Hepatocyte (in vitro differentiated cells): ENCODE measurements around the gene SEPHS2. TPM values are rescaled to one million over a fixed set of nuclear protein-coding genes. Genes with fewer than 3 reads are reported as not detected.

Source experiments
- DNase-seq: peaks from one replicate; pipeline ENCODE4 v3.0.0-alpha.2; 2016; ENCODE audit warnings: low spot score
- H2AFZ ChIP-seq: fragments of 200-600 bp; sonication (generic); 2 replicates; pipeline ENCODE4 v1.6.0; 2016; ENCODE audit warnings: antibody characterized with exemption, mild to moderate bottlenecking
- H3K27ac ChIP-seq: fragments of 200-600 bp; sonication (generic); 2 replicates; pipeline ENCODE4 v1.5.1; 2016; ENCODE audit warnings: mild to moderate bottlenecking
- H3K27me3 ChIP-seq: fragments of 200-600 bp; sonication (generic); 2 replicates; pipeline ENCODE4 v1.6.1; 2016
- H3K36me3 ChIP-seq: fragments of 200-600 bp; sonication (generic); replicated peaks from 2 replicates; pipeline ENCODE4 v1.5.1; 2016; ENCODE audit warnings: low read depth; ENCODE audit not compliant: insufficient read depth
- H3K4me1 ChIP-seq: fragments of 200-600 bp; sonication (generic); 2 replicates; pipeline ENCODE4 v1.5.1; 2016; ENCODE audit warnings: mild to moderate bottlenecking, moderate library complexity; ENCODE audit not compliant: insufficient read depth
- H3K4me2 ChIP-seq: fragments of 200-600 bp; sonication (generic); 2 replicates; pipeline ENCODE4 v1.6.0; 2016
- H3K4me3 ChIP-seq: fragments of 200-600 bp; sonication (generic); 2 replicates; pipeline ENCODE4 v1.5.1; 2016; ENCODE audit warnings: mild to moderate bottlenecking
- H3K79me2 ChIP-seq: fragments of 200-600 bp; sonication (generic); 2 replicates; pipeline ENCODE4 v1.6.0; 2017; ENCODE audit warnings: mild to moderate bottlenecking
- H3K9me2 ChIP-seq: fragments of 200-600 bp; sonication (generic); replicated peaks from 2 replicates; pipeline ENCODE4 v1.6.0; 2017; ENCODE audit warnings: mild to moderate bottlenecking; ENCODE audit not compliant: insufficient read depth
- H3K9me3 ChIP-seq: fragments of 200-600 bp; sonication (generic); 2 replicates; pipeline ENCODE4 v1.5.1; 2016; ENCODE audit warnings: low read depth, mild to moderate bottlenecking
- H4K20me1 ChIP-seq: fragments of 200-600 bp; sonication (generic); 2 replicates; pipeline ENCODE4 v1.6.0; 2016; ENCODE audit warnings: mild to moderate bottlenecking; ENCODE audit not compliant: insufficient read depth, poor library complexity, severe bottlenecking
- EZH2 ChIP-seq: fragments of 200-600 bp; sonication (generic); IDR thresholded peaks from 2 replicates; pipeline ENCODE4 v1.6.1; 2016; ENCODE audit warnings: antibody characterized with exemption, mild to moderate bottlenecking, borderline replicate concordance
- EZH2phosphoT487 ChIP-seq: fragments of 200-600 bp; sonication (generic); IDR thresholded peaks from one replicate; pipeline ENCODE4 v1.6.1; 2018; ENCODE audit warnings: antibody characterized with exemption, mild to moderate bottlenecking, low read depth, moderate library complexity; ENCODE audit not compliant: unreplicated experiment, severe bottlenecking
- WGBS: methylation state at CpG from one replicate; pipeline ENCODE4 v1.1.6; 2016; ENCODE audit warnings: low lambda C conversion rate; ENCODE audit errors: missing lambda C conversion rate; 5-methylcytosine and 5-hydroxymethylcytosine counted together
- polyA plus RNA-seq: library from polyadenylated mRNA; unstranded; fragments of >200 nt; fragmentation: Nextera tagmentation; extraction: Ambion mirVana; gene quantifications from 2 replicates; pipeline ENCODE4 v1.2.1, GENCODE V29; 2016
- total RNA-seq: library from RNA; depleted of rRNA; stranded (reverse); fragments of >200 nt; gene quantifications from 2 replicates; pipeline ENCODE4 v1.2.3, GENCODE V29; 2014
- TF ChIP-seq, protein P1 (sequence below): fragments of 200-600 bp; sonication (generic); IDR thresholded peaks from 2 replicates; pipeline ENCODE4 v1.5.1; 2016; ENCODE audit warnings: antibody characterized with exemption, mild to moderate bottlenecking; ENCODE audit not compliant: poor library complexity

The SEPHS2 gene
- total and polyA plus RNA-seq, 2 experiments from 2014 or later: 36.1 to 81.0 TPM

DNA sequence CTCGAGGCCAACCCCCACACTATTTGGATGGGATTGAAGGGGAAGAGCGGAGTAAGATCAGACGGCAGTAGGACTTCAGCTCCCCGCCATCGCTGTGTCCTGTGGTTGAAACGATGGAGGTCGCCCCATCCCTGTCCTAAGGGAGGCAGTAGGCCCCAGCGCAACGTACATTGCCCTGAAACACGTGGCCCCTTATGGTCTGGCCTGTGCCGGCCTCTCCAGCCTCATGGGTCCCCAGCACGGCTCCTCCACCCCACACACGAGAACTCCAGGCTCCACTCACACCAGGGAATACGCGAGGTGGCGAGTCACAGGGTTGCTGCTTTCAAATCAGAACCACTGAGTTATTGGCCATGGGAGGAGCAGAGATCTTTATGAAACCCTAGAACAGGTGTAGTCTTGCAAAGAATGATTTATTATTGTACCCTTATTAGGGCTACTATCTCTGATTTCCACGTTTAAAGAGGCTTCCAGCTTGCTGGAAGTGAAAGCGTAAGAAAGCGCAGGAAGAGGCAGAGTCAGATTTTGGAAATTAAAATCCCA lies 15.2 kb downstream of the SEPHS2 start:
- H3K27ac ChIP-seq: peak overlapping the region; percentile 45
- 53% methylated on average over 19 of the region's 19 CpGs for WGBS
- H3K27me3 ChIP-seq: no peaks in the 10 kb centered on the region
- H3K9me3 ChIP-seq: no peaks in the 10 kb centered on the region
- H3K9me2 ChIP-seq: no peaks in the 10 kb centered on the region
- H3K79me2 ChIP-seq: peaks cover 13% of the 10 kb centered on the region
- peak overlapping the region; percentile 34 for H2AFZ ChIP-seq
- H3K4me3 ChIP-seq: no peak overlapping the region
- H3K36me3 ChIP-seq: no peaks in the 10 kb centered on the region
- H4K20me1 ChIP-seq: no peaks in the 10 kb centered on the region
- TF ChIP-seq, protein P1, sequence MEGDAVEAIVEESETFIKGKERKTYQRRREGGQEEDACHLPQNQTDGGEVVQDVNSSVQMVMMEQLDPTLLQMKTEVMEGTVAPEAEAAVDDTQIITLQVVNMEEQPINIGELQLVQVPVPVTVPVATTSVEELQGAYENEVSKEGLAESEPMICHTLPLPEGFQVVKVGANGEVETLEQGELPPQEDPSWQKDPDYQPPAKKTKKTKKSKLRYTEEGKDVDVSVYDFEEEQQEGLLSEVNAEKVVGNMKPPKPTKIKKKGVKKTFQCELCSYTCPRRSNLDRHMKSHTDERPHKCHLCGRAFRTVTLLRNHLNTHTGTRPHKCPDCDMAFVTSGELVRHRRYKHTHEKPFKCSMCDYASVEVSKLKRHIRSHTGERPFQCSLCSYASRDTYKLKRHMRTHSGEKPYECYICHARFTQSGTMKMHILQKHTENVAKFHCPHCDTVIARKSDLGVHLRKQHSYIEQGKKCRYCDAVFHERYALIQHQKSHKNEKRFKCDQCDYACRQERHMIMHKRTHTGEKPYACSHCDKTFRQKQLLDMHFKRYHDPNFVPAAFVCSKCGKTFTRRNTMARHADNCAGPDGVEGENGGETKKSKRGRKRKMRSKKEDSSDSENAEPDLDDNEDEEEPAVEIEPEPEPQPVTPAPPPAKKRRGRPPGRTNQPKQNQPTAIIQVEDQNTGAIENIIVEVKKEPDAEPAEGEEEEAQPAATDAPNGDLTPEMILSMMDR: no peak
- TF ChIP-seq EZH2phosphoT487: no peak
- H3K4me2 ChIP-seq: peak overlapping the region; percentile 53
- DNase-seq: no peak
- H3K4me1 ChIP-seq: peaks cover 3% of the 10 kb centered on the region

DNA sequence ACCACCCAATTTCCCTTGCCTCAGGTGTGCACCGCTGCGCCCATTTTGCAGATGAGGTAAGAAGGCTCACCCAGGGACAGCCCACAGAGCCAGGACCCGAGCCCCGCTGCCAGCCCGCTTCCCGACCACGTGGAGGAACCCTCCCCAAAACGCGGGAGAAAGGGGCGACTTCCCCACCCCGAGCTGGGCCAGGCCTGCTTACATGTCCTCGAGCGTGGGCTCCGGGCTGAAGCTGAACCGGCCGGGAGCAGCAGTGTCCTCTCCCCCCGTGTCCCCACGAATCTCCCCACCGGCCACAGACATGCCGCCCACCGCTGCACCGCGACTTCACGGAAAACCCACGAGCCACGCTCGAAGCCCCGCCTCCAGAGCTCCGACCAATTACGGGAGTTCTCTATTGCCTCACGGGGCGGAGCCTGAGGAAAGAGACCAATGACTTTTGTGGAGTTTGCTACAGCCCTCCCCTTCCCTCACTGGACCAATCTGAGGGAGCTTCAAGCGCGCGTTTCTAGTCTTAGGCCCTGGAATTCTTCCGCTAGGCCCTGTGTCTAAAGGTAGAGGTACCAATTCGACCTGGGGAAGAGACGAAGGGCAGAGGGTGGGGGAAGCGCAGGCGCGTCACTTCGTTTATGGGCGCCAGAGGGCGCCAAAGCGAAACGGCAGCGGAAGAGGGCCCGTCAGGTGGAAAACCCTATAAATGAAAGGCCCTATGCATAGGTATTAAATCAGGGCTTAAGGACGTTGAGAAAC lies 15.8 kb downstream of the SEPHS2 start, which contains the start of gene DCTPP1:
TSS of gene DCTPP1 (minus strand) at position 353 of the 750 bp plus-strand sequence. CDS start at position 303, 50 bp downstream.
- Histone ChIP-seq H3K27me3 (no peaks in the 10 kb centered on the region), H3K27ac (peak within 1 kb of the TSS; percentile 45)

DNA sequence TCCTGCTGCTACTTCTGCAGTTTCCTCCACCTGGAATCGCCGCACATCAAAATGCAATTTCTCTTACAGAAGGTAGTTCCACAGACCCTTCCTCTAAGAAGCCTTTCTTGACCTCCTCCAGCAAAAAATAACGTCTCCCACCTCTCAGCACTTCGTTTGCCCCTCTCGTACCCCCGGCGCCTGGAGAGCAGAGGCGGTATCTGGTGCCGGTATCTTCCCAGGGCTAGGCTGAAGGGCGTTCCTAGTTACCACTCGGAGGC lies 16.3 kb downstream of the SEPHS2 start:
- 11% methylated on average over 11 of the region's 11 CpGs for WGBS
- Histone ChIP-seq H3K4me3 (peak overlapping the region; percentile 31), H3K4me2 (peak overlapping the region; percentile 75), H3K27me3 (no peaks in the 10 kb centered on the region), H2AFZ (peak overlapping the region; percentile 53), H3K27ac (no peak overlapping the region), H3K79me2 (peaks cover 13% of the 10 kb centered on the region), H4K20me1 (no peaks in the 10 kb centered on the region), H3K9me2 (no peaks in the 10 kb centered on the region), H3K9me3 (no peaks in the 10 kb centered on the region), H3K4me1 (peaks cover 3% of the 10 kb centered on the region), H3K36me3 (no peaks in the 10 kb centered on the region)
- no peak for TF ChIP-seq EZH2
- TF ChIP-seq EZH2phosphoT487: no peak
- TF ChIP-seq, protein P1: no peak
- DNase-seq: no peak

More for the DNA sequence above, 15.8 kb downstream of the SEPHS2 start, which contains the start of gene DCTPP1:
- Histone ChIP-seq H3K4me1 (peaks cover 3% of the 10 kb centered on the region), H2AFZ (peak within 1 kb of the TSS; percentile 53), H3K4me2 (peak within 1 kb of the TSS; percentile 75), H4K20me1 (no peaks in the 10 kb centered on the region), H3K4me3 (peak within 1 kb of the TSS; percentile 31), H3K9me3 (no peaks in the 10 kb centered on the region), H3K36me3 (no peaks in the 10 kb centered on the region), H3K9me2 (no peaks in the 10 kb centered on the region), H3K79me2 (peaks cover 13% of the 10 kb centered on the region)
- TF ChIP-seq, protein P1: peak; percentile 85
- no peak for TF ChIP-seq EZH2
- peak; percentile 99 for DNase-seq
- WGBS: 2% methylated on average over 40 of the region's 49 CpGs
